NCI-H774 (cell line): ENCODE results near the gene CASK.

Experiments
- DNase-seq: peaks from one replicate; lab custom pipeline; 2025; lab: John Stamatoyannopoulos, UW

Gene CASK

GRCh38 chrX:41923211-41923977 lies at the start of gene CASK:
Gene CASK, minus strand, starts transcription at chrX:41923554. Its CDS starts 566 bp downstream, at chrX:41922988.
- peak; percentile 85 for DNase-seq

GRCh38 chrX:41971346-41971745 lies 48.0 kb upstream of the CASK start:
- no peak for DNase-seq

DNA sequence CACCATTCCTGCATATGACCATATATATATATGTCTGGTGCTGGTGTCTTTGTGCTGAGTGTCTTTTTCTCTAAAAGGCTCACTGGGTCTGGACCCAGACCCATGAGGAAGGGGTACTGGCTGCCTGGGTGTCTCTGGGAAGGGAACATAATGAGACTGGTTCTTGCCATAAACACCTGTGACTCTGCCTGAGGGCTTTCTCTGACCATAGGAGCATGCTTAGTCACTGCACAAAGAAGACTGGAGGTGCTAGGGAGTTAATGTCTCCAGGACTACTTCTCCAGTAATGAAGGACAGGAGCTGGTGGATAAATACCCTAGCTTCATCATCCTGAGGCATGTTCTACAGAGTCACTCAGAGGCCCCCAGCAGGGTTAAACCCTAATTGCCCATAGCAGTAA lies 47.1 kb upstream of the CASK start:
- no peak for DNase-seq

GRCh38 chrX:41963348-41963747 lies 40.0 kb upstream of the CASK start:
- DNase-seq: no peak

- DNase-seq: no peak
Observed at GRCh38 chrX:41960142-41960541, 36.8 kb upstream of the CASK start.

DNA sequence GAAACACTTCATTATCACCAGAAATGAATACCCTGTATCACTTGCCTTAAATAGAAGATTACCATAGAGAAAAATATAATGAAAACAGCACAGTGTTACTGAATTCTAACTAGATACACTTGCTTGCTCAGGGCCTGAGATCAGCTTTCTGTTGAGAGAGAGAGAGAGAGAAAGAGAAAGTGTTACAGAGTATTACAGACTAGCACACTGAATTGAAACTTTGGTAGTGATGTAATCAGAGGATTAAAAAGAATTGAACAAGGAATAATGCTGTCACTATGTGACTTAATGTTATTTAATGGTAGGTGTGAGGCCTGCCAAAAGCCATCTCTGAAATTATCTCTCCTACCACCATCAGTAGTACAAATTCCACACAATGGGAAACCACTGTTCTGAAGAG lies 35.5 kb upstream of the CASK start:
- DNase-seq: no peak

- DNase-seq: no peak
Observed at GRCh38 chrX:41956027-41956426, 32.7 kb upstream of the CASK start.

GRCh38 chrX:41952102-41952501 lies 28.7 kb upstream of the CASK start:
- no peak for DNase-seq

DNA sequence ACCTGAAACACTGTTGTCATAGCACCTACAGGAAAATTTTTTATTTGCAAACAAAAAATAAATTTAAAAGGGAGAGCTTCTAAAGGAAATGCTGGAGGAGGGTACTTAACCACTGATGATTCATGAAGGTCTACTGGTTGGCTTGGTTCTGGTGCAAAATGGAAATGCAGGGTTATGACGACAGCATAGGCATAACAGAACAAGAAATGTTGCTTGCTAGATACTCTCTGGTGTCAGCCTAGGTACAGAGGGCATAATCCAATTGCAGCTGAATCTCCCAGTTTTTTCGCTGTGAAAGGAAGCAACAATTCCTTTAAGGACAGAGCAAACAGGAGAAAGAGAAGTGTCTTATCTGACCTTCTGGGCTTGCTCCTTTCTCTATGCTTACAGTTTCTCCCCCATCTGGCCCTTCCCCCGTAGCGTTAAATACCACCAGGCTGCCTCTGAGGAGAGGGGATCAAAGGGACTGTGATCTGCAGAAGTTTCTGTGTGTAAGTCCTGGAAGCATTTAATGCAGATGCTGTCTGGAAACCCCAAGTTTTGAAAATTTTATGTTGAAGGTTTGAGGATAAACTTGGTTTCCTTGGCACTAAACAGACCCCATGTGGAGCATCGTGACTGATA lies 23.7 kb upstream of the CASK start:
- no peak for DNase-seq

- DNase-seq: no peak
Observed at GRCh38 chrX:41946235-41946634, 22.9 kb upstream of the CASK start.

GRCh38 chrX:41935832-41936231 lies 12.5 kb upstream of the CASK start:
- DNase-seq: no peak

GRCh38 chrX:41933546-41933945 lies 10.2 kb upstream of the CASK start:
- no peak for DNase-seq

DNA sequence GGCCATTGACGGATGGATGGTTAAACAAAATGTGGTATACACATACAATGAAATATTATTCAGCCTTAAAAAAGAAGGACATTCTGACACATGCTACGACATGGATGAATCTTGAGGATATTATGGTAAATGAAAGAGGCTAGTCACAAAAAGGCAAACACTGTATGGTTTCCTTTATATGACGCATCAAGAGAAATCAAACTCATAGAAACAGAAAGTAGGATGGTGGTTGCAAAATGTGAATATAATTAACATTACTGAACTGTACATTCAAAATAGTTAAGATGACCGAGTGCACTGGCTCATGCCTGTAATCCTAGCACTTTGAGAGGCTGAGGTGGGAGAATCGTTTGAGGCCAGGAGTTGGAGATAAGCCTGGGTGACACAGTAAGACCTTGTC lies 9.5 kb upstream of the CASK start:
- no peak for DNase-seq

DNA sequence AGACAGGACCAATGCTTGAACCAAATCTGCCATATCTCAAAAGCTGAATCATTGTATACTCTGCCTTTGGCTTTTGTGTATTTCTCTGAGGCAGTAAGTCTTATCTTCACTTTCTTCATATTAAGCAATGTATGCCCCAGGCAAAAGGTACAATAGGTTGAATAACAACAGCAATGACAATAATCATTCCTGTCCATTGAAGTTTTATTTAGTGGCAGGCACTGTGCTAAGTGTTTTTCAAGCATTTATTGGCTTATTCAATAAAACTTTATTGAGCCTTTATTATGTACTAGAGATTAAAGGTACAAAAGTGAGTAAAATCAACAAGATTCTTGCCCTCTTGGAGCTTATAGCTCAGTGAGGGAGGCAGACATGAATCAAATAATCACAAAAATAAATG lies 8.2 kb upstream of the CASK start:
- DNase-seq: no peak

GRCh38 chrX:41923978-41924683 lies 777 bp upstream of the CASK start:
- peak; percentile 26 for DNase-seq

DNA sequence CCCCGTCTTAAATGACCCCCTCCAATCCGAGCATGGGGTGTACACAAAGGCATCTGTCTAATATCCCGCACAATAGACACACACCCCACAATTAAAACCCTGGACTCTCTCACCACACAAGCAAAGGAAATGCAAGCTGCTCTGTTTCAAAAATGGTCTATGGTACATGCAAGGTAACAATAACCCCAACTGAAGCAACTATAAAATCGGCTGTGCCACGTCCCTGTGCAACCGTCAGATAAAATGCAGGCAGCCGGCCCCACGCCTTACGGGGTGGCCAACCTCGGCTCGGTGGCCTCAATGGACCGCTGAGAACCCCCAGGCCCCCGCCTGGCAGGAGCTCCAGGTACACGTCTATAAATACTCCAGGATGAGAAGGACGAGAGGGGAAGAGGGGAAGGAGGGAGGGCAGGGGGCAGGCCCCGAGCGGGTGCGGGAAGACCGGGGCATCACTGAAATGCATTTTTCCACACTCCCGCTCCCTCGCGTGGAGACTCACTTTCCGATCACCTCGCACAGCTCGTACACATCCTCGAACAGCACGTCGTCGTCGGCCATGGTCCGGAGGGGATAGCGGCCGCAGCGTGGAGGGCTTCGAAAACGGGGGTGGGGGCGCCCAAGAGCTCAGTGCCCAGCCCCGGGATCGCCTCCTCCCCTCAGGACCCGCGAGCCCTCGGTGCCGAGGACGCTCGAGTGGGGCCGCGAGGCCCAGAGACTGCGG lies 763 bp downstream of the CASK start:
- no peak for DNase-seq

DNA sequence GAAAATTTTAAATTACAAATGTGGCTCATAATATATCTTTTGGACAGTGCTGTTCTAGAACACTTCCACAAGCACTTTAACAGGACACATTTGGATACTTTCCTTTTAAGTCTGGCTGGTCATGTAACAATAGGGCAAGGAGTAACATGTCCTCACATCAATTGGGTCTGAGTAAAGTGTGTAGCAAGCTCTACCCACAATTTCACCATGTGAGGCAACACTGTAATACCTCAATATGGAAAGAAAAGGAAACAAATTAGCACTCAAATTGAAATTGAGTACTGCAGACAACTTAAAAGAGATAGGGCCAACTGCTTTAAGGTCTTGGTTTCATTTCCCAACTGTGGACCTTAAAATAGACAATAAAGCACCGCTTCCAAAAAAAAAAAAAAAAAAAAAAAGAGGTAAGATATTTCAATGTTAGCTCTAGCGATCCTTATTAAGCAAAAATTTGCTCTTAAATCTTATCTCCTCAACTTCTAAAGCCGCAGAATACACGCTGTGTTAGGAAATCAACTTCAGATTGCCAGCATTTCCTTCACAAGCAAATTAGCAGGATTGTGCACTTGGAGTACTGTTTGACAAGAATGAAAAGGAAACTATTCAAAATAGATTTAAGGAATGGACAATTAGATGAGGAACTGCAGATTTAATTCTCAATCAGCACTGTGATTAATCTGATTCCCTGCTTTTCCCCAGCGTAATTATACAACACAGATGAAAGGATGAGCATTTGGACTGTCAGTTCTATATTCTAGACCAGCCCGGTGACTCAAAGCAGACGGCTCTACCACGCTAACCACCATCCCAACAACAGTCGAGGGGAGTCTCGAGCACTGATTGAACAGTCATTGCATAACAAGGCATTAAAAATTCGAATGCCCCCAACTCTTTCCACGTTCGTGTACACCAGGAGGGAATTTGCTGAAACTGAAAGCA lies 1.6 kb downstream of the CASK start:
- DNase-seq: no peak

- no peak for DNase-seq
Observed at GRCh38 chrX:41919870-41920269, 3.5 kb downstream of the CASK start.

- DNase-seq: no peak
Observed at GRCh38 chrX:41917517-41917916, 5.8 kb downstream of the CASK start.

- no peak for DNase-seq
Observed at GRCh38 chrX:41913476-41913875, 9.9 kb downstream of the CASK start.

- DNase-seq: peak; percentile 68
Observed at GRCh38 chrX:41912923-41913322, 10.4 kb downstream of the CASK start.
